ENCODE measurements around the gene RAB40AL. TPM values are rescaled to one million over a fixed set of nuclear protein-coding genes. Genes with fewer than 3 reads are reported as not detected.

RAB40AL gene
- total and polyA plus RNA-seq, 2 of the 8 experiments (the other 6 are each of a cell fraction or from before 2014, with no cell fraction given) = 0.27 to 0.30 TPM

GRCh38 chrX:102892103-102892502 is 45.0 kb upstream of the RAB40AL start (continued):
- no peak for TF ChIP-seq CHD7 (IDR thresholded peaks at IDR 0.05; ENCODE audit: insufficient replicate concordance, low read length)
- no peak for TF ChIP-seq EGR1 (IDR thresholded peaks at IDR 0.05; ENCODE audit: borderline replicate concordance, low read depth, low read length)
- no peak for TF ChIP-seq SP4 (IDR thresholded peaks at IDR 0.05; ENCODE audit: low read length)
- TF ChIP-seq YY1 (IDR thresholded peaks at IDR 0.05; ENCODE audit: low read depth, low read length) = no peak
- no peak for TF ChIP-seq NANOG (IDR thresholded peaks at IDR 0.05; ENCODE audit: insufficient read depth, low read depth, low read length, poor library complexity, severe bottlenecking)
- no peak for TF ChIP-seq SP2 (IDR thresholded peaks at IDR 0.05; ENCODE audit: low read length)
- no peak for TF ChIP-seq CHD2 (IDR thresholded peaks at IDR 0.05; ENCODE audit: low read length)
- TF ChIP-seq SIX5 (IDR thresholded peaks at IDR 0.05; ENCODE audit: low read depth, low read length) = no peak
- TF ChIP-seq MAFK (IDR thresholded peaks at IDR 0.05; ENCODE audit: low read depth, low read length) = no peak
- TF ChIP-seq BCL11A (IDR thresholded peaks at IDR 0.05; ENCODE audit: low read depth in 2 of 2, low read length in 2 of 2) = no peak
- TF ChIP-seq SAP30 (IDR thresholded peaks at IDR 0.05; ENCODE audit: insufficient read depth, insufficient replicate concordance, low read length) = no peak
- TF ChIP-seq POU5F1 (IDR thresholded peaks at IDR 0.05; ENCODE audit: low read depth, low read length) = no peak
- TF ChIP-seq GABPA (IDR thresholded peaks at IDR 0.05; ENCODE audit: borderline replicate concordance, insufficient read depth, low read length) = no peak

All from H1 (cell line).